Breast epithelium (tissue), 3 donors: ENCODE results near the gene FECH.

Source experiments
- CTCF ChIP-seq, 3 donors: fragments of 450-650 bp; IDR thresholded peaks; one replicate each; pipeline ENCODE4 v1.5.1; 2016 to 2017; ENCODE audit warnings: antibody characterized with exemption in 3 of 3, mild to moderate bottlenecking in 3 of 3, moderate library complexity in 3 of 3
- POLR2A ChIP-seq: fragments of 450-650 bp; IDR thresholded peaks from one replicate; pipeline ENCODE4 v1.6.1; 2016; ENCODE audit warnings: antibody characterized with exemption, mild to moderate bottlenecking, moderate library complexity
- POLR2AphosphoS5 ChIP-seq, 3 donors: sonication (generic); formaldehyde crosslinking; IDR thresholded peaks; one replicate each; pipeline ENCODE4 v1.6.1; 2017; ENCODE audit warnings: antibody characterized with exemption in 3 of 3

- TF ChIP-seq POLR2A (no peak), CTCF (IDR thresholded peaks at IDR 0.05) (no peak), POLR2AphosphoS5 (IDR thresholded peaks at IDR 0.05) (no peak)
Measured at GRCh38 chr18:57498682-57499256, 87.7 kb downstream of the FECH start.
